ENCODE data around the gene PRR16. TPM values are rescaled to one million over a fixed set of nuclear protein-coding genes. Genes with fewer than 3 reads are reported as not detected.

PRR16 gene
- total and polyA plus RNA-seq, 2 experiments from 2014 or later = 1.0 to 1.7 TPM

DNA sequence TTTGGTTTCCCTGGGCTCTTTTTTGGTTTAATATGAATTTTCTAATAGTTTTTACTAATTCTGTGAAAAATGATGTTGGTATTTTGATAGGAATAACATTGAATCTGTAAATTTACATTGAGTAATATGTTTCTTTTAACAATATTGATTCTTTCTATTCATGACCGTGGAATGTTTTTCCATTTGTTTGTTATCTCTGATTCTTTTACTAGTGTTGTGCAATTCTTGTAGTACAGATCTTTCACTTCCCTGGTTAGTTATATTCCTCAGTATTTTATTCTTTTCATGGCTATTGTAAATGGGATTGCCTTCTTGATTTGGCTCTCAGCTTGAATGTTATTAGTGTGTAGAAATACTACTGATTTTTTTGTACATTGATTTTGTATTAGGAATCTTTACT, 137.9 kb downstream of the PRR16 start:
- DNase-seq (ENCODE audit: low spot score) (no peak), ATAC-seq (no peak)
- Histone ChIP-seq H3K36me3 (ENCODE audit: insufficient read depth) (no peaks in the 10 kb centered on the region), H3K4me1 (ENCODE audit: insufficient read depth) (no peaks in the 10 kb centered on the region), H3F3A (replicated peaks; ENCODE audit: low read depth) (no peaks in the 10 kb centered on the region), H3K4me2 (no peak overlapping the region), H3K4me3 (no peak overlapping the region), H4K20me1 (replicated peaks; ENCODE audit: insufficient read depth) (no peaks in the 10 kb centered on the region), H3K79me2 (replicated peaks; ENCODE audit: insufficient read depth) (no peaks in the 10 kb centered on the region), H3K9me2 (ENCODE audit: insufficient read depth) (no peaks in the 10 kb centered on the region), H3K27me3 (ENCODE audit: insufficient read depth) (no peaks in the 10 kb centered on the region), H3K27ac (ENCODE audit: low read depth) (no peak overlapping the region), H2AFZ (no peak overlapping the region)
- Mint-ChIP-seq H3K27ac (no peak overlapping the region), H3K4me3 (no peak overlapping the region), H3K36me3 (ENCODE audit: low read depth) (no peaks in the 10 kb centered on the region), H3K27me3 (ENCODE audit: insufficient read depth, low read depth, poor library complexity) (no peaks in the 10 kb centered on the region), H3K4me1 (no peaks in the 10 kb centered on the region; the same call in 2 of the 3 replicates), H3K9me3 (no peaks in the 10 kb centered on the region; the same call in 2 of the 3 replicates)
- no peak for TF ChIP-seq POLR2AphosphoS5 (IDR thresholded peaks at IDR 0.05; ENCODE audit: low read depth)
- no peak for TF ChIP-seq JUNB (IDR thresholded peaks at IDR 0.05; ENCODE audit: unreplicated experiment)
- TF ChIP-seq, protein P1, sequence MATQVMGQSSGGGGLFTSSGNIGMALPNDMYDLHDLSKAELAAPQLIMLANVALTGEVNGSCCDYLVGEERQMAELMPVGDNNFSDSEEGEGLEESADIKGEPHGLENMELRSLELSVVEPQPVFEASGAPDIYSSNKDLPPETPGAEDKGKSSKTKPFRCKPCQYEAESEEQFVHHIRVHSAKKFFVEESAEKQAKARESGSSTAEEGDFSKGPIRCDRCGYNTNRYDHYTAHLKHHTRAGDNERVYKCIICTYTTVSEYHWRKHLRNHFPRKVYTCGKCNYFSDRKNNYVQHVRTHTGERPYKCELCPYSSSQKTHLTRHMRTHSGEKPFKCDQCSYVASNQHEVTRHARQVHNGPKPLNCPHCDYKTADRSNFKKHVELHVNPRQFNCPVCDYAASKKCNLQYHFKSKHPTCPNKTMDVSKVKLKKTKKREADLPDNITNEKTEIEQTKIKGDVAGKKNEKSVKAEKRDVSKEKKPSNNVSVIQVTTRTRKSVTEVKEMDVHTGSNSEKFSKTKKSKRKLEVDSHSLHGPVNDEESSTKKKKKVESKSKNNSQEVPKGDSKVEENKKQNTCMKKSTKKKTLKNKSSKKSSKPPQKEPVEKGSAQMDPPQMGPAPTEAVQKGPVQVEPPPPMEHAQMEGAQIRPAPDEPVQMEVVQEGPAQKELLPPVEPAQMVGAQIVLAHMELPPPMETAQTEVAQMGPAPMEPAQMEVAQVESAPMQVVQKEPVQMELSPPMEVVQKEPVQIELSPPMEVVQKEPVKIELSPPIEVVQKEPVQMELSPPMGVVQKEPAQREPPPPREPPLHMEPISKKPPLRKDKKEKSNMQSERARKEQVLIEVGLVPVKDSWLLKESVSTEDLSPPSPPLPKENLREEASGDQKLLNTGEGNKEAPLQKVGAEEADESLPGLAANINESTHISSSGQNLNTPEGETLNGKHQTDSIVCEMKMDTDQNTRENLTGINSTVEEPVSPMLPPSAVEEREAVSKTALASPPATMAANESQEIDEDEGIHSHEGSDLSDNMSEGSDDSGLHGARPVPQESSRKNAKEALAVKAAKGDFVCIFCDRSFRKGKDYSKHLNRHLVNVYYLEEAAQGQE (IDR thresholded peaks at IDR 0.05; ENCODE audit: unreplicated experiment) = no peak
- no peak for TF ChIP-seq ZNF462 (CRISPR knock-in tag; IDR thresholded peaks at IDR 0.05)
- TF ChIP-seq EZH2phosphoT487 (IDR thresholded peaks at IDR 0.05; ENCODE audit: unreplicated experiment) = no peak
- no peak for TF ChIP-seq ZNF331 (CRISPR knock-in tag; IDR thresholded peaks at IDR 0.05; ENCODE audit: low read depth)
- TF ChIP-seq NANOG (IDR thresholded peaks at IDR 0.05; ENCODE audit: borderline replicate concordance) = no peak
- no peak for TF ChIP-seq ZNF114 (CRISPR knock-in tag; IDR thresholded peaks at IDR 0.05)
- no peak for TF ChIP-seq EZH2 (IDR thresholded peaks at IDR 0.05; ENCODE audit: low read depth, unreplicated experiment)
- TF ChIP-seq CREB1 (CRISPR knock-in tag; IDR thresholded peaks at IDR 0.05; ENCODE audit: low read depth) = no peak
- no peak for TF ChIP-seq CTCF (conservative IDR thresholded peaks at IDR 0.05; ENCODE audit: low read depth in 2 of 2)
- TF ChIP-seq STAT1 (IDR thresholded peaks at IDR 0.05; ENCODE audit: unreplicated experiment) = no peak
- TF ChIP-seq, protein P2, sequence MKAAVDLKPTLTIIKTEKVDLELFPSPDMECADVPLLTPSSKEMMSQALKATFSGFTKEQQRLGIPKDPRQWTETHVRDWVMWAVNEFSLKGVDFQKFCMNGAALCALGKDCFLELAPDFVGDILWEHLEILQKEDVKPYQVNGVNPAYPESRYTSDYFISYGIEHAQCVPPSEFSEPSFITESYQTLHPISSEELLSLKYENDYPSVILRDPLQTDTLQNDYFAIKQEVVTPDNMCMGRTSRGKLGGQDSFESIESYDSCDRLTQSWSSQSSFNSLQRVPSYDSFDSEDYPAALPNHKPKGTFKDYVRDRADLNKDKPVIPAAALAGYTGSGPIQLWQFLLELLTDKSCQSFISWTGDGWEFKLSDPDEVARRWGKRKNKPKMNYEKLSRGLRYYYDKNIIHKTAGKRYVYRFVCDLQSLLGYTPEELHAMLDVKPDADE (IDR thresholded peaks at IDR 0.05) = no peak

All from GM23338 (cell line).